Osteoblast (primary cell): ENCODE measurements around the gene USP46. TPM values are rescaled to one million over a fixed set of nuclear protein-coding genes. Genes with fewer than 3 reads are reported as not detected.

Experiments used
- DNase-seq: peaks from one replicate; pipeline ENCODE4 v3.0.0; 2011; ENCODE audit warnings: low spot score, mixed read lengths; ENCODE audit not compliant: insufficient read length; ENCODE audit errors: missing footprints
- H2AFZ ChIP-seq: 2 replicates; pipeline ENCODE4 v1.6.0; 2011; ENCODE audit warnings: mild to moderate bottlenecking, low read length
- H3K27ac ChIP-seq: 2 replicates; pipeline ENCODE4 v1.5.1; 2011; ENCODE audit warnings: mild to moderate bottlenecking, low read depth, low read length, moderate library complexity
- H3K27me3 ChIP-seq: 2 replicates; pipeline ENCODE4 v1.6.0; 2012; ENCODE audit warnings: mild to moderate bottlenecking, control low read depth, inconsistent platforms, low read length, moderate library complexity; ENCODE audit not compliant: insufficient read depth
- H3K36me3 ChIP-seq: 2 replicates; pipeline ENCODE4 v1.5.1; 2011; ENCODE audit warnings: mild to moderate bottlenecking, low read length, control low read depth, moderate library complexity; ENCODE audit not compliant: insufficient read depth
- H3K4me1 ChIP-seq: 2 replicates; pipeline ENCODE4 v1.5.1; 2011; ENCODE audit warnings: mild to moderate bottlenecking, low read length, control low read depth, moderate library complexity; ENCODE audit not compliant: insufficient read depth
- H3K4me2 ChIP-seq: 2 replicates; pipeline ENCODE4 v1.6.0; 2011; ENCODE audit warnings: mild to moderate bottlenecking, low read length; ENCODE audit not compliant: insufficient read depth
- H3K4me3 ChIP-seq: fragments of 200-600 bp; sonication (generic); 3 replicates; pipeline ENCODE4 v1.5.1; 2012; ENCODE audit warnings: mild to moderate bottlenecking, low read length, inconsistent platforms; ENCODE audit not compliant: insufficient read depth
- H3K79me2 ChIP-seq: 2 replicates; pipeline ENCODE4 v1.6.0; 2012; ENCODE audit warnings: mild to moderate bottlenecking, low read length, control low read depth, inconsistent platforms; ENCODE audit not compliant: insufficient read depth
- H3K9me3 ChIP-seq: 2 replicates; pipeline ENCODE4 v1.5.1; 2011; ENCODE audit warnings: low read depth, low read length, control low read depth
- H4K20me1 ChIP-seq: 2 replicates; pipeline ENCODE4 v1.6.0; 2012; ENCODE audit warnings: mild to moderate bottlenecking, low read length, control low read depth; ENCODE audit not compliant: insufficient read depth
- total RNA-seq: library from RNA; depleted of rRNA; stranded (reverse); fragments of >200 nt; gene quantifications from 2 replicates; pipeline ENCODE4 v1.2.3, GENCODE V29; 2012
- TF ChIP-seq, protein P1 (sequence below): IDR thresholded peaks from 2 replicates; pipeline ENCODE4 v1.5.1; 2011; ENCODE audit warnings: mild to moderate bottlenecking, low read depth, low read length, moderate library complexity; ENCODE audit errors: extremely low read depth

Gene USP46
- total RNA-seq, 1 donor, result 12.7 TPM

DNA sequence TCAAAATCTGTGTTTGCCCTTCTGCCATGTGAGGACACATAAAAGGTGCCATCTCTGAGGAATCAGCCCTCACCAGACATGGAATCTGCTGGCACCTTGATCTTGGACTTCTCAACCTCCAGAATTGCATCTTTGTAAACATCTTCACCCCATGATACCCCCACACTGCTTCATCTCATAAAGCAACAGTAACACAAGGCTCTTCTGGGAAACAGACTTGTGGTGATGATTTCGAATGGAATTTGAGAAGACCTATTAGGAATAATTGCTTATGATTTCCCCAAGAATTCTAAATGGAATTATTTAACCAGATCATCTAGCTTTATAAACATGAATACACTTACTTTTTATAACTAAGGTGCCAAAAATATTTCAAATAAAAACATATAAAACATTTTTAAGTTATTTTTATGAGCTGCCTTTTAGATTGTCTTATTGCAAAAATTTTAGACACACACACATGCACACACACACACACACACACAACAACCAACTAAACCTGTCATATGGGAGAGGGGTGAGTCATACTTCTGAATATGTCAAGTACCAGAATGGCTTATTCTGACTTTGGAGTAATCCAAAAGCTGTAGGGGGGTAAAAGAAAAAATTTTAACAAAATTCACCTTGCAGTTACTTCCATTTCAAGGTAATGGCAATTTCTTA is 82.0 kb downstream of the USP46 start:
- no peak for DNase-seq
- TF ChIP-seq, protein P1, sequence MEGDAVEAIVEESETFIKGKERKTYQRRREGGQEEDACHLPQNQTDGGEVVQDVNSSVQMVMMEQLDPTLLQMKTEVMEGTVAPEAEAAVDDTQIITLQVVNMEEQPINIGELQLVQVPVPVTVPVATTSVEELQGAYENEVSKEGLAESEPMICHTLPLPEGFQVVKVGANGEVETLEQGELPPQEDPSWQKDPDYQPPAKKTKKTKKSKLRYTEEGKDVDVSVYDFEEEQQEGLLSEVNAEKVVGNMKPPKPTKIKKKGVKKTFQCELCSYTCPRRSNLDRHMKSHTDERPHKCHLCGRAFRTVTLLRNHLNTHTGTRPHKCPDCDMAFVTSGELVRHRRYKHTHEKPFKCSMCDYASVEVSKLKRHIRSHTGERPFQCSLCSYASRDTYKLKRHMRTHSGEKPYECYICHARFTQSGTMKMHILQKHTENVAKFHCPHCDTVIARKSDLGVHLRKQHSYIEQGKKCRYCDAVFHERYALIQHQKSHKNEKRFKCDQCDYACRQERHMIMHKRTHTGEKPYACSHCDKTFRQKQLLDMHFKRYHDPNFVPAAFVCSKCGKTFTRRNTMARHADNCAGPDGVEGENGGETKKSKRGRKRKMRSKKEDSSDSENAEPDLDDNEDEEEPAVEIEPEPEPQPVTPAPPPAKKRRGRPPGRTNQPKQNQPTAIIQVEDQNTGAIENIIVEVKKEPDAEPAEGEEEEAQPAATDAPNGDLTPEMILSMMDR, result no peak
- H3K79me2 ChIP-seq, result no peaks in the 10 kb centered on the region
- no peak overlapping the region for H3K4me3 ChIP-seq
- no peaks in the 10 kb centered on the region for H3K36me3 ChIP-seq
- H3K9me3 ChIP-seq, result no peaks in the 10 kb centered on the region
- H4K20me1 ChIP-seq, result no peaks in the 10 kb centered on the region
- H3K4me2 ChIP-seq, result no peak overlapping the region
- peaks cover 9% of the 10 kb centered on the region for H3K4me1 ChIP-seq
- H2AFZ ChIP-seq, result no peak overlapping the region
- no peak overlapping the region for H3K27ac ChIP-seq
- H3K27me3 ChIP-seq, result no peaks in the 10 kb centered on the region

DNA sequence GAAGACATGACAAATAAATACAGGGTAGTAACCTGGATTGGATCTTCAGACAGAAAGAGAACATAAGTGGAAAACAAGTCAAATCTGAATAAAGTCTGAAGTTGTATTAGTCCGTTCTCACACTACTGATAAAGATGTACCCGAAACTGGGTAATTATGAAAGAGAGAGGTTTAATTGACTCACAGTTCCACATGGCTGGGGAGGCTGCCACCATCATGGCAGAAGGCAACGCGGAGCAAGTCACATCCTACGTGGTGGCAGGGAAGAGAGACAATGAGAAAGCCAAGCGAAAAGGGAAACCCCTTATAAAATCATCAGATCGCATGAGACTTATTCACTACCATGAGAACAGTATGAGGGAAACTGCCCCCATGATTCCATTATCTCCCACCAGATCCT is 82.8 kb downstream of the USP46 start:
- Histone ChIP-seq H4K20me1 (no peaks in the 10 kb centered on the region), H3K27me3 (no peaks in the 10 kb centered on the region), H2AFZ (no peak overlapping the region), H3K27ac (no peak overlapping the region), H3K9me3 (no peaks in the 10 kb centered on the region), H3K4me2 (no peak overlapping the region), H3K4me3 (no peak overlapping the region), H3K79me2 (no peaks in the 10 kb centered on the region), H3K36me3 (no peaks in the 10 kb centered on the region), H3K4me1 (peaks cover 9% of the 10 kb centered on the region)
- TF ChIP-seq, protein P1, result no peak
- no peak for DNase-seq

DNA sequence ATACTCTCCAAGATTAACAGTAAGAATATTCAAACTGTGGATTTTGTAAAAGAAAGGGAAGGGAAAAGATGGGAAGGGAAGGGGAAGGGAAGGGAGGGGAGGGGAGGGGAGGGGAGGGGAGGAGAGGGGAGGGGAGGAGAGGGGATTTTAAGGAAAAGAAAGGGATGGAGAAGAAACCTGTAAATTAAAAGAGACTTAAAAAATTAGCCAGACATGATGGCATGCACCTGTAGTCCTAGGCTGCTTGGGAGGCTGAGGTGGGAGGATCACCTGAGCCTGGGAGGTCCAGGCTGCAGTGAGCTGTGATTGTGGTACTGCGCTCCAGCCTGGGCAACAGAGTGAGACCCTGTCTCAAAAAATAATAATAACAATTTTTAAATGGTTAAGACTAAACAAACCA is 83.7 kb downstream of the USP46 start:
- H3K4me2 ChIP-seq, result no peak overlapping the region
- no peak overlapping the region for H3K27ac ChIP-seq
- no peaks in the 10 kb centered on the region for H3K27me3 ChIP-seq
- H2AFZ ChIP-seq, result no peak overlapping the region
- no peaks in the 10 kb centered on the region for H3K79me2 ChIP-seq
- H3K4me1 ChIP-seq, result peaks cover 9% of the 10 kb centered on the region
- H3K36me3 ChIP-seq, result no peaks in the 10 kb centered on the region
- H3K9me3 ChIP-seq, result no peaks in the 10 kb centered on the region
- TF ChIP-seq, protein P1, result no peak
- H4K20me1 ChIP-seq, result no peaks in the 10 kb centered on the region
- DNase-seq, result no peak
- no peak overlapping the region for H3K4me3 ChIP-seq

DNA sequence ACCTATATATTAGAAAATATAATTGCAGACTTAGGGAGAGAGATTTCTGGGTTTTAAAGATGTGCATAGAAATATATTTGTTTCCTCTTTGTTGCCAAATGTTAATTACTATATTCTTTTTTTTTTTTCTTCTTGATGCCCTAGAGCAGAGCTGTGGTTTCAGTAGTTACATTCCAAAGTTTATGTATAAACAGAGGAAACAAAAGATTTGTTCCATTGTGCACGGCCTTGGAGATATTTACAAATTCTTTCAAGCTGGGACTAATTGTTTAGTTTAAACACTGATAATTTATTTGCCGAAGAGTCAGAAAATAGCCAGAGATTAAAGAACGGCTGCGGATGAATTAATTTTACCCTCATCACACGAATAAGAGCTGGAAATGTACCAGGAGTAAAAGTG is 85.1 kb downstream of the USP46 start:
- H4K20me1 ChIP-seq, result no peaks in the 10 kb centered on the region
- peaks cover 9% of the 10 kb centered on the region for H3K4me1 ChIP-seq
- TF ChIP-seq, protein P1, result no peak
- no peaks in the 10 kb centered on the region for H3K9me3 ChIP-seq
- H3K27ac ChIP-seq, result no peak overlapping the region
- H3K79me2 ChIP-seq, result no peaks in the 10 kb centered on the region
- H3K4me2 ChIP-seq, result no peak overlapping the region
- H2AFZ ChIP-seq, result no peak overlapping the region
- no peak for DNase-seq
- no peak overlapping the region for H3K4me3 ChIP-seq
- no peaks in the 10 kb centered on the region for H3K27me3 ChIP-seq
- H3K36me3 ChIP-seq, result no peaks in the 10 kb centered on the region
